ENCODE measurements around the gene TMC7. TPM values are rescaled to one million over a fixed set of nuclear protein-coding genes. Genes with fewer than 3 reads are reported as not detected.

TMC7 gene
- total and polyA plus RNA-seq, 2 of the 13 experiments (the other 11 are each of a cell fraction or from before 2014, with no cell fraction given): 1.2 to 5.1 TPM

GRCh38 chr16:19086322-19087199, 102.8 kb downstream of the TMC7 start (continued):
- TF ChIP-seq ZXDC (CRISPR knock-in tag; IDR thresholded peaks at IDR 0.05) (peak; percentile 73; the same call in 1 of the 2 replicates), EHMT2 (IDR thresholded peaks at IDR 0.05; ENCODE audit: borderline replicate concordance, low read depth, low read length) (no peak), ZNF709 (CRISPR knock-in tag; IDR thresholded peaks at IDR 0.05) (peak; percentile 90), GTF2F1 (IDR thresholded peaks at IDR 0.05; ENCODE audit: low read length) (peak; percentile 78; the same call in 1 of the 2 replicates), SIN3B (IDR thresholded peaks at IDR 0.05; ENCODE audit: low read length) (0 out of 2 replicates have a peak, but pooled peaks have one; percentile 47), PRMT3 (CRISPR knock-in tag; IDR thresholded peaks at IDR 0.05; ENCODE audit: borderline replicate concordance, low read depth) (no peak), MXD1 (CRISPR knock-in tag; IDR thresholded peaks at IDR 0.05) (peak; percentile 72; the same call in 1 of the 2 replicates), ZNF256 (CRISPR knock-in tag; conservative IDR thresholded peaks at IDR 0.05) (no peak), ZNF562 (CRISPR knock-in tag; IDR thresholded peaks at IDR 0.05; ENCODE audit: borderline replicate concordance) (no peak), EP300 (IDR thresholded peaks at IDR 0.05; ENCODE audit: low read depth in 2 of 2, low read length in 2 of 2) (peak; percentile 28 to 80; a peak in 1 of 4 replicates), EP300 (CRISPR knock-in tag; IDR thresholded peaks at IDR 0.05; ENCODE audit: borderline replicate concordance) (peak; percentile 53; the same call in 1 of the 2 replicates), ZFX (CRISPR knock-in tag; IDR thresholded peaks at IDR 0.05; ENCODE audit: low read depth) (peak; percentile 79), HNF4A (CRISPR knock-in tag; IDR thresholded peaks at IDR 0.05) (peak; percentile 67), IRF2 (CRISPR knock-in tag; IDR thresholded peaks at IDR 0.05) (peak; percentile 91), NFKB2 (CRISPR knock-in tag; IDR thresholded peaks at IDR 0.05; ENCODE audit: borderline replicate concordance) (peak; percentile 97; the same call in 1 of the 2 replicates), ZFP1 (CRISPR knock-in tag; IDR thresholded peaks at IDR 0.05) (peak; percentile 80; the same call in 1 of the 2 replicates), HINFP (CRISPR knock-in tag; IDR thresholded peaks at IDR 0.05; ENCODE audit: low read depth) (peak; percentile 89), MTERF4 (CRISPR knock-in tag; IDR thresholded peaks at IDR 0.05) (peak; percentile 98), POLR2A (IDR thresholded peaks at IDR 0.05; ENCODE audit: insufficient read depth in 1 of 2, low read depth in 2 of 2, low read length in 2 of 2) (peak in 1 of 2 experiments; percentile 78; a peak in 2 of 4 replicates), DNMT1 (CRISPR knock-in tag; IDR thresholded peaks at IDR 0.05) (0 out of 2 replicates have a peak, but pooled peaks have one; percentile 50), FOXP4 (CRISPR knock-in tag; IDR thresholded peaks at IDR 0.05) (peak; percentile 83), XBP1 (CRISPR knock-in tag; IDR thresholded peaks at IDR 0.05) (peak; percentile 84; the same call in 1 of the 2 replicates)
